ENCODE measurements around the gene ZCWPW1.
"Not testable (repeated sequence)": the region's sequence is repeated elsewhere in the genome, so short reads cannot be mapped to it uniquely, and the experiment has no call there.

Gene ZCWPW1

GRCh38 chr7:100374601-100375000, 53.9 kb downstream of the ZCWPW1 start:
- H3K4me3 ChIP-seq (ENCODE audit: low read depth, low read length, poor library complexity, severe bottlenecking): no peak overlapping the region

DNA sequence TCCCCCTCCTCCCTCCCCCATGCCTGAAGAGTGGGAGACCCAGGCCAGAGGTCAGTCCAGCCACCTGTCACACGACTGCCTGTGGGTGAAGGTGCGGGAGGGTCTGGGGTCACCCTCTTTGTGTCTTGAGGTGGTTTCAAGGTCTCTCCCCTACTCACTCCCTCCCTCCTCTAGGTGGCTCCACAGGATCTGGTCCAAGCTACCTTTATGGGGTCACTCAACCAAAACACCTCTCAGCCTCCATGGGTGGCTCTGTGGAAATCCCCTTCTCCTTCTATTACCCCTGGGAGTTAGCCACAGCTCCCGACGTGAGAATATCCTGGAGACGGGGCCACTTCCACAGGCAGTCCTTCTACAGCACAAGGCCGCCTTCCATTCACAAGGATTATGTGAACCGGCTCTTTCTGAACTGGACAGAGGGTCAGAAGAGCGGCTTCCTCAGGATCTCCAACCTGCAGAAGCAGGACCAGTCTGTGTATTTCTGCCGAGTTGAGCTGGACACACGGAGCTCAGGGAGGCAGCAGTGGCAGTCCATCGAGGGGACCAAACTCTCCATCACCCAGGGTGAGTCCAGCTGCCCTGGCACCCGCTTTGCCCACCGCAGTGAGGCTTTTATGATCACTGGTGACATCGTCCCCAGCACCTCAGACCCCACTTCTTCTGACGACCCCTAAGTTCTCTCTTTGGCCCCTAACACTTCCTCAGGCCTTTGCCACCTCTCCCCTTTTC, 54.5 kb downstream of the ZCWPW1 start:
- not testable (repeated sequence) for H3K9me2 ChIP-seq (ENCODE audit: low read depth, low read length); H3K27me3 ChIP-seq (ENCODE audit: insufficient read depth, low read length); H4K20me1 ChIP-seq (ENCODE audit: insufficient read depth, low read length); H3K9me3 ChIP-seq (ENCODE audit: low read length); H3K27ac ChIP-seq (ENCODE audit: low read depth, low read length, poor library complexity, severe bottlenecking); H3F3A ChIP-seq (ENCODE audit: insufficient read depth, low read length); H3K4me3 ChIP-seq (ENCODE audit: low read depth, low read length, poor library complexity, severe bottlenecking); H3K9ac ChIP-seq (ENCODE audit: low read length); H2AFZ ChIP-seq (ENCODE audit: low read length); H3K4me2 ChIP-seq (ENCODE audit: low read length); H3K79me2 ChIP-seq (ENCODE audit: insufficient read depth, low read length); H3K36me3 ChIP-seq (ENCODE audit: insufficient read depth, low read length)
- TF ChIP-seq, protein P1, sequence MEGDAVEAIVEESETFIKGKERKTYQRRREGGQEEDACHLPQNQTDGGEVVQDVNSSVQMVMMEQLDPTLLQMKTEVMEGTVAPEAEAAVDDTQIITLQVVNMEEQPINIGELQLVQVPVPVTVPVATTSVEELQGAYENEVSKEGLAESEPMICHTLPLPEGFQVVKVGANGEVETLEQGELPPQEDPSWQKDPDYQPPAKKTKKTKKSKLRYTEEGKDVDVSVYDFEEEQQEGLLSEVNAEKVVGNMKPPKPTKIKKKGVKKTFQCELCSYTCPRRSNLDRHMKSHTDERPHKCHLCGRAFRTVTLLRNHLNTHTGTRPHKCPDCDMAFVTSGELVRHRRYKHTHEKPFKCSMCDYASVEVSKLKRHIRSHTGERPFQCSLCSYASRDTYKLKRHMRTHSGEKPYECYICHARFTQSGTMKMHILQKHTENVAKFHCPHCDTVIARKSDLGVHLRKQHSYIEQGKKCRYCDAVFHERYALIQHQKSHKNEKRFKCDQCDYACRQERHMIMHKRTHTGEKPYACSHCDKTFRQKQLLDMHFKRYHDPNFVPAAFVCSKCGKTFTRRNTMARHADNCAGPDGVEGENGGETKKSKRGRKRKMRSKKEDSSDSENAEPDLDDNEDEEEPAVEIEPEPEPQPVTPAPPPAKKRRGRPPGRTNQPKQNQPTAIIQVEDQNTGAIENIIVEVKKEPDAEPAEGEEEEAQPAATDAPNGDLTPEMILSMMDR (IDR thresholded peaks at IDR 0.05; ENCODE audit: low read length): peak; percentile 49
- peaks cover 19% of the 10 kb centered on the region for H3K4me1 ChIP-seq (ENCODE audit: insufficient read depth, low read length, severe bottlenecking)

More at GRCh38 chr7:100374601-100375000, 53.9 kb downstream of the ZCWPW1 start:
- Histone ChIP-seq H4K20me1 (ENCODE audit: insufficient read depth, low read length) (no peaks in the 10 kb centered on the region), H3K4me1 (ENCODE audit: insufficient read depth, low read length, severe bottlenecking) (peaks cover 13% of the 10 kb centered on the region), H3K9me3 (ENCODE audit: low read length) (no peaks in the 10 kb centered on the region), H3K9ac (ENCODE audit: low read length) (no peak overlapping the region), H3K79me2 (ENCODE audit: insufficient read depth, low read length) (no peaks in the 10 kb centered on the region), H3F3A (ENCODE audit: insufficient read depth, low read length) (no peaks in the 10 kb centered on the region), H3K36me3 (ENCODE audit: insufficient read depth, low read length) (no peaks in the 10 kb centered on the region), H3K9me2 (ENCODE audit: low read depth, low read length) (no peaks in the 10 kb centered on the region), H2AFZ (ENCODE audit: low read length) (no peak overlapping the region), H3K4me2 (ENCODE audit: low read length) (no peak overlapping the region), H3K27ac (ENCODE audit: low read depth, low read length, poor library complexity, severe bottlenecking) (no peak overlapping the region), H3K27me3 (ENCODE audit: insufficient read depth, low read length) (0 out of 2 replicates have a peak, but pooled peaks cover 9% of the 10 kb centered on the region)
- TF ChIP-seq EZH2 (IDR thresholded peaks at IDR 0.05; ENCODE audit: borderline replicate concordance, low read length): no peak
- TF ChIP-seq, protein P1 (IDR thresholded peaks at IDR 0.05; ENCODE audit: low read length): no peak

DNA sequence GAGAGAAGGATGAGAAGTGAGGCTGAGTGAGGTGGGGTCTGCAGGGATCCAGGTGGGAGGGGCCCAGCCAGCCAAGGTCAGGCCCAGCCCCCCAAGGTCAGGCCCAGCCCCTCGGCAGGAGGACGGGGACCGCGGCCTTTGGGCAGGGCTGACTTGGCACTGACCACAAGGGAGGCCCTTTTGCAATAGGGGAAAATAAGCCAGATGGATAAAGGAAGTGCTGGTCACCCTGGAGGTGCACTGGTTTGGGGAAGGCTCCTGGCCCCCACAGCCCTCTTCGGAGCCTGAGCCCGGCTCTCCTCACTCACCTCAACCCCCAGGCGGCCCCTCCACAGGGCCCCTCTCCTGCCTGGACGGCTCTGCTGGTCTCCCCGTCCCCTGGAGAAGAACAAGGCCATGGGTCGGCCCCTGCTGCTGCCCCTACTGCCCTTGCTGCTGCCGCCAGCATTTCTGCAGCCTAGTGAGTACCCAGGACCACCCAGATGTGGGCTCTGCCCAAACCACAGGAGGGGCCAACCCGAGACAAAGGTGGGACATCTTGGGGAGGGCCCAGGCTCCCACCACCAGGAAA, 55.2 kb downstream of the ZCWPW1 start, which contains the start of gene PILRA:
PILRA (plus strand) TSS at position 227 of the 571 bp plus-strand sequence; CDS start at position 397, 170 bp downstream.
- H3F3A ChIP-seq (ENCODE audit: insufficient read depth, low read length): peaks cover 3% of the 10 kb centered on the region; the same call in 1 of the 2 replicates
- no peak within 1 kb of the TSS for H3K4me3 ChIP-seq (ENCODE audit: low read depth, low read length, poor library complexity, severe bottlenecking)
- H3K9me2 ChIP-seq (ENCODE audit: low read depth, low read length): no peaks in the 10 kb centered on the region
- no peak within 1 kb of the TSS for H2AFZ ChIP-seq (ENCODE audit: low read length)
- no peak within 1 kb of the TSS for H3K27ac ChIP-seq (ENCODE audit: low read depth, low read length, poor library complexity, severe bottlenecking)
- TF ChIP-seq, protein P1 (IDR thresholded peaks at IDR 0.05; ENCODE audit: low read length): no peak
- TF ChIP-seq EZH2 (IDR thresholded peaks at IDR 0.05; ENCODE audit: borderline replicate concordance, low read length): no peak
- H3K4me2 ChIP-seq (ENCODE audit: low read length): no peak within 1 kb of the TSS
- H3K9ac ChIP-seq (ENCODE audit: low read length): no peak within 1 kb of the TSS; the same call in 1 of the 2 replicates
- H3K79me2 ChIP-seq (ENCODE audit: insufficient read depth, low read length): no peaks in the 10 kb centered on the region
- no peaks in the 10 kb centered on the region for H3K36me3 ChIP-seq (ENCODE audit: insufficient read depth, low read length)
- 0 out of 2 replicates have a peak, but pooled peaks cover 9% of the 10 kb centered on the region for H3K27me3 ChIP-seq (ENCODE audit: insufficient read depth, low read length)
- no peaks in the 10 kb centered on the region for H4K20me1 ChIP-seq (ENCODE audit: insufficient read depth, low read length)
- H3K4me1 ChIP-seq (ENCODE audit: insufficient read depth, low read length, severe bottlenecking): peaks cover 26% of the 10 kb centered on the region
- no peaks in the 10 kb centered on the region for H3K9me3 ChIP-seq (ENCODE audit: low read length)
